Activated CD4-positive, alpha-beta T cell treated with anti-CD3 and anti-CD28 coated beads, Interleukin-2, amount 50 U/mL, for 16 hours (primary cell): Measurements from ENCODE around the gene TMEM255B.
"Not testable (repeated sequence)": the region's sequence is repeated elsewhere in the genome, so short reads cannot be mapped to it uniquely, and the experiment has no call there.

Experiments used
- DNase-seq: peaks from one replicate; pipeline ENCODE4 v3.0.0-alpha.2; 2020

Gene TMEM255B

DNA sequence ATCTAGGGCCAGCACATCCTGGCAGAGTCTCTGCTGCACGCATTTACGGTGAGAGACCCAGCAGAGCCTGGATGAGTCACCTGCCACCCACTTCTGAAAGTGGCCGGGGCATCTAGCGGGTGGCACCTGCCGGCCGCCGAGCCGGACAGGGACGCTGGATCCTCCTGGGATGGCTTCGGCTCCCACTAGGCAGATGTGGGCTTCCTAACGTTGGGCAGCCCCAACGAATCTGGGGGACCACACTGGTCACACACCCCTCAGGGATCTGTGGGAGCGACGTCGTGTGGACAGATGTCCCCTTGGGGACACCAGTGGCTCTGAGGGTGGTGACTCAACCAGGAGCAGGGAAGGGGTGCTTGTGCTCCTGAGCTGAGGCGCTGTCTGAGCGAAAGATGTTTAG, 32.2 kb downstream of the TMEM255B start:
- no peak for DNase-seq

DNA sequence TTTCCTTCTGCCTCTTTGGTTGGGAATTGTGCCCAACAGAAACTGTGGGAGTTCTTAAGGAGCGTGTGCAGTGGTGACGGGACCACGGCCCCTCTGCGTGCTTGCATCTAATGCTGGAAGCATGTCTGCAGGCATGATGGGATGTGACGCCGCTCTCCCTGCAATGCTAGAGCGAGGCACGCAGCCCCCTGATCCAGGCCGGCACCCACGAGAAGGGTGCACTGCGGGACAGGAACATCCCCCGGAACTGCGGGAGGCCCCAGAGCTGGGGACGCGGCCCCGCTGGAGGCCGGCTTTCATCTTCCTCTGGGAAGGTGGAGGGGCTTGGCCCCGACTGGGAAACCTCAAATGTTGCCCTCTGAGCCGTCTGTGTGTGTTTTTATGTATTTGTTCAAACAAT, 32.7 kb downstream of the TMEM255B start:
- no peak for DNase-seq

DNA sequence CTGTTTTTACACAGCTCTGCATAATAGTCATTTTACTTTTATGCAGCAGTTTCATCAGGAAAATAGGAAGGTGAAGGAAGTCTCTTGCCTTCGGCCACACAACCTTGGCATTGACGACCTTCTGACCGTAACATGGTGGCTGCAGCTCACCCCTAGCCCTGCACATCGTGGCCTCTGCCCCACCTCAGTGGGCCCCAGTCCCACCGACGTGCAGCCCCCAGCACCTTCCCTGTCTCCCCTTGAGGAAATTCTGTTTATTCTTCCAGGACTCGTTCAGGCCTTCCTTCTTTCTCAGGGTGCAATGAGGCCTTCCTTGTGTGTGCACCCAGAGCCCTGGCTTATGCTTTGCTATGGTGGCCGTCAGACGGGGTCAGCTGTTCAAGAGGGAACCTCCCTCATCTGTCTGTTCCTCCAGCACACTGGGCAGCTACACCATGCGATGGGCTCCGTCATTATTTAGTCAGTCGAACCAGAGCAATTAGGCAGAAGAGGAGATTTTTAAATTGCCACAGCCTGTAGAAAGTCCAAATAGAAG, 33.3 kb downstream of the TMEM255B start:
- no peak for DNase-seq

DNA sequence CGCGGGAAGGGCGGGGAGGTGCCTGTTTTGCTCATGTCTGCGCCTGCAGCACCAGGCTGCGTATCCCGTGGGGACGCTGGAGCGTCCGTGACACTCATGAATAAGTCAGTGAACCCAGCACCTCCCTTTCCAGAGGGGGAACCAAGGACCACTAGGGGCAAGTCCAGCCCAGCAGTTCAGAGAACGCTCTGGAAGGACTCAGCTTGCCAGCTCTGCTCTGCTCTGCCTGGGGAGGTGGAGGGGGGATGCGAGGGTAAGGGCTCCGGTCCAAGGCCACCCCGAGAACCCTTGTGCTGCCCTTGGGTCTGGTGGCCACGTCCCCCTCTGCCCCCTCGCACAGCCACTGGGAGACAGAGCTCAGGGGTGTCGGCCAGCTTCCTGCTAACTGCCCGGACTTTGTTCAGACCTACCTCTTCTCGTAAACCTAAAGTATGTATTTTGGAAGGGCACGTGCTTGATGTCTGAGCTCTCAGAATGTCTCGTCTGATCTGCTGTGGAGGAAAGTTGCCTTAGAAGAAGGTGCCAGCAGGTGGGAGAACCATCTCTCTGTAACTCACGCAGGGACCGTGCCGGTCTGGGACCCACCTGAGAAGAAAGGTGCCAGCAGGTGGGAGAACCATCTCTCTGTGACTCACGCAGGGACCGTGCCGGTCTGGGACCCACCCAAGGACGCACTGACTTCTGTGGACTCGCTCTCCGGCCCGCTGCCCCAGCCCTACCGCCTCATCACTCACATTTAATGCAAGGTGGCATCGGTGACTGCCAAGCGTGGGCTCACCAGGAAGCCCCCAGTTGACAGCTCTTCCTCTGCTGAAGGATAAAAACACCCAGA, 34.1 kb downstream of the TMEM255B start:
- DNase-seq, result no peak

DNA sequence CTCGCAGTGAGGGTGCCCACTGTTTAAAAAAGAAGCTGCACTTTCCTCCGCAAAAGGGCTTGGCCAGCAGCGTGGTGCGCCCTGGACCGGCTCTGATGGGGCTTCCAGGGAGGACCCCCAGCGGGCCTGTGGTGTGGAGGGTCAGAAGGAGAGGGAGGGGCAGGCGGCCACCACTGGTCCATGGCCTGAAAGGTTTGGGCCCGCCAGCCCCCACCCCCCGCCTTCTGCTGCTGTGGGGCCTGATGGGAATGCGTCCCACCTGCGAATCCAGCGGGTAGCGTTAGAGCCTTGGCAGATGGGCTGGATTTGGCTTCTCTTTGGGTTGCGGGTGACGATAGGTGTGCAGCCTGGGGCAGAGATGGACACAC, 34.7 kb downstream of the TMEM255B start:
- no peak for DNase-seq

DNA sequence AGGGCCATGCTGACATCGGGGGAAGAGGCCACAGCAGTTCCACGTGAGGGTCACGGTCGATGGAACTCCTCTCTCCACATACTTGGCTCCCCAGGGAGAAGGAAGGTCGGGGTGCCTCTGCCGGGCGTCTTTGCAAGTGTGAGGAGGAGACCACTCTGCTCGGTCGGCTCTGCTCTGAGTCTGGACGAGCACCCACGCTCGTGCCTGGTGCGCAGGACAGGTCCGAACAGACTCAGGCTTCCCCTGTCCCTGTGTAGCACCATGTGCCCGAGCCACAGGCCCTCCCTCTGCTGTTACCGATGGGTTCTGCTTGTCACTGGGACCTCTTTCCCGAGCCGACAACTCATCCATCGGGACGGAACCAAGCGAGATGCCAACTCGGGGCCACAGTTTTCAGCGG, 35.1 kb downstream of the TMEM255B start:
- no peak for DNase-seq

DNA sequence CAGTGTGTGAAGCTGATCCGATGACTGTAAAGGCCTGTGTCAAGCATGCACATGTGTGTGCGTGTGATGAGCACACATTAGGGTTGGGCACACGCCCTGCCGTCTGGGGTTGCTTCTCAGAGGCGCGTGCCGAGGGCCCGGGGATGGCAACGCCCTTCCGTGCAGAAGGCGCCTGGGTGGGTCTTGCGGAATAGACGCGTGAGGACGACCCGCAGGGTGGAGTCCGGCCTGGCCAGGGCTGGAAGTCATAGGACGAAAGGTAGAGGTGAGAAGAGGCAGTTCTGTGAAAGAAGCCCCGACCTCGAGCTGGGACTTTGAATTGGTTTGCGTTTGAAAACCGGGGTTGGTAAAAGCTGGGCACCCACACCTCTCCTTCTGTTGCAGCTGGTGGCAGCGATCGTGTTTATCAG, 35.7 kb downstream of the TMEM255B start:
- no peak for DNase-seq

DNA sequence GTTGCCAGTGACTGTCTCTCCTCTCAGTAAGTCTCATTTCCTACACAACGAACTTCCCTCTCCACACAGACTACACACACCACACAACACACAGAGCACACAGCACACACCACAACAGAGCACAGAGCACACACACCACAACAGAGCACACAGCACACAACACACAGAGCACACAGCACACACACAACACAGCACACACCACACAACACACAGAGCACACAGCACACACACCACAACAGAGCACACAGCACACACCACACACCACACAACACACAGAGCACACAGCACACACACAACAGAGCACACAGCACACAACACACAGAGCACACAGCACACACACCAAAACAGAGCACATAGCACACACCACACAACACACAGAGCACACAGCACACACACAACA, 36.3 kb downstream of the TMEM255B start:
- not testable (repeated sequence) for DNase-seq

DNA sequence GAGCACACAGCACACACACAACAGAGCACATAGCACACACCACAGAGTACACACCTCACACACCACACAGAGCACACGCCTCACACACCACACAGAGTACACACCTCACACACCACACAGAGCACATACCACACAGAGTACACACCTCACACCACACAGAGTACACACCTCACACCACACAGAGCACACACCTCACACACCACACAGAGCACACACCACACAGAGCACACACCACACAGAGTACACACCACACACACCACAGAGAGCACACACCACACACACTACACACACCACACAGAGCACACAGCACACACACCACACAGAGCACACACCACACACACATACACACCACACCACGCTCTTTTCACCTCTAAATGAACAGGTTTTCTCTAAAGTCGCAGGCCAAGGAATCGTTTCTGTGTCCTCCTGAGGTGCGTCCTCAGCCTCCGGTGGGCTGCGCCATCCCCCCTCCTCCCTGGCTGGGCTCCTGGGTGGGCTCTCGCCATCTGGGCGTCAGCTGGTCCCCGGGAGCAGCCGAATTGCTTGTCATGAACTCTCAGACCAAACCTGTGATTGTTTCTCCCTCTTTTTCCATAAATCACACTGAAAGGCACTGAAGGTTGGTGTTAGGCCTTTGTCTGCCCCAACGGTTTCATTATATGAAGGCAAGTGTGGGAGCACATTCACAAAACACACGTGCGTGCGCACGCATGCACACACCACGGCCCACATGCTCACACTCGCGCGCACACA, 37.4 kb downstream of the TMEM255B start:
- no peak for DNase-seq

DNA sequence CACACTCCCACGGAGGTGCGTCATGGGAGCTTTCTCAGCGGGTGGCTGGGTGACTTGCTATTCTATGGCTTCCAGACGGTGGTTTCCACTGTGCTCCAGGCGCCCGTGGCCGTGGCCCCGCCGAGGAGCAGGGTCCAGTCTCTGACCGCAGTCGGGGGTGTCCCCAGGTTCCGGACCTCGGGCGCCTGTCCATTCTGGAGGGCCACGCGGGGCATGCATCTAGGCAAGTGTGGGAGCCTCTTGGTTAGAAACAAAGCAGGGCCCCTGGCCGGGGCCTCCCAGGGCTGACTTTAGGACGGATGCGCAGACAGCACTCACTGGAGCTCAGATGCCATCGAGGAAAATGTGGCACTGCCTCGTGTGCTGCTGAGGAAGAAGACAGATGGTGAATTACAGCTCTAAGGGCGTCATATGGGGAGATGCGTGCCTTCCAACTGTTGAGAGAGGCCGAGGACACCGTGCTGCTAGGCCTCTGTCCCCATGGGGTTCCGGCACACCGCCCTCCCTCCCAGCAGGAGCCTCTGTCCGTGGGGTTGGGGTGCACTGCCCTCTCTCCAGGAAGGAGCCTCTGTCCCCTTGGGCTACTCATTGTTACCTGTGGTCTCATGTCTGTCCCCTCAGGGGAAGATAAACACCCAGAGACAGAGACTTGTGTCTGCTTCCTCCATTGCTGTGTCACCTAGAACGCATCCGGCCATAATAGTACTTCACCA, 38.1 kb downstream of the TMEM255B start:
- no peak for DNase-seq

DNA sequence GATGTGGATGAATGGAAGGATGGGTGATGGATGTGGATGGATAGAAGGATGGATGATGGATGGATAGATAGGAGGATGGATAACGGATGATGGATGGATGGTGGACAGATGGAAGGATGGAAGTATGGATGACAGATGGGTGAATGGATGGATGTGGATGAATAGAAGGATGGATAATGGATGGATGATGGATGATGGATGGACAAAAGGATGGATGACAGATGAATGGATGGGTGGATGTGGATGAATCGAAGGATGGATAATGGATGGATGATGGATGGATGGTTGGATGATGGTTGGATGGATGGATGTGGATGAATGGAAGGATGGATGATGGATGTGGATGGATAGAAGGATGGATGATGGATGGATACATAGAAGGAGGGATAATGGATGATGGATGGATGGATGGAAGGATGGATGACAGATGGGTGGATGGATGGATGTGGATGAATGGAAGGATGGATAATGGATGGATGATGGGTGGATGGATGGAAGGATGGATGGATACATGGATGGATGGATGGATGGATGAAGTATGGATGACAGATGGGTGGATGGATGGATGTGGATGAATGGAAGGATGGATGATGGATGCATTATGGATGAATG, 39.3 kb downstream of the TMEM255B start:
- DNase-seq, result no peak

DNA sequence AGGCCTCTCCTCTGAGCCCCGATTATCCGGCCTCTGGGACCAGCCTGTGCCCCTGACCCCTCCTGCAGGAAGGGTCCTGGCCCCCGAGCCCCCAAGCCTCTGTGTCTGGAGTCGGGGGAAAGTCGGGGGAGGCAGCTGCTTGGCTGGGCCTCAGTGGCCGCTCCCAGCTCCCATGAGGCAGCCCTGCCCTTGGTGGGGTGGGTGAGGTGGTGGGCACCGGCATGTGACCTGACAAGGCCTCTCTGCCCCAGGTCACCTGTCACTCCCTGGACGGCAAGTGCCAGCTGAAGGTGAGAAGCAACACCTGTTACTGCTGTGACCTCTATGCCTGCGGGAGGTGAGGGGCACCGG, 41.5 kb downstream of the TMEM255B start:
- DNase-seq, result no peak

DNA sequence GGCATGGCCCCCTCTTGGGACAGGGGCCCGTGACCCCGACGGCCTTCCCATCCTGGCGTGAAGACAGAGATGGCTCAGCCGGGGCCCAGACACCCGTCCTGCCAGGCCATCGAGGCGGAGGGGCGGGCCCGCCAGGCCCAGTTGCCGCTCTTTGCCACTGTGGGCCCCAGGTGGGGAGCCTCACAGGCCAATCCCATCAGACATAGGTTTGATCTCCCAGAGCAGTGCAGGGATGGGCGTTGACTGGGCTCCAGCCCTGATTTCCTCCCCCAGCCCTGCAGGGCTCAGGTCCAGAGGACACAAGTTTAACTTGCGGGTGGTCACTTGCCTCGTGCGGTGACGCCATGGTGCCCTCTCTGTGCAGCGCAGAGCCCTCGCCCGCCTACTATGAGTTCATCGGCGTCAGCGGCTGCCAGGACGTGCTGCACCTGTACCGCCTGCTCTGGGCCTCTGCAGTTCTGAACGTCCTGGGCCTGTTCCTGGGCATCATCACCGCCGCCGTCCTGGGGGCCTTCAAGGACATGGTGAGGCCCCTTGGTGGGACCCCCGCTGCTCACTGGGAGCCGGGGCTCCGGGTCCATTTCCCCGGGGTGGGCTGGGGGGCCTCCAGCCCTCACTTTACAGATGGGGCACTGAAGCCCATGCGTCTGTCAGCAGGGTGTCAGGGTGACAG, 42.4 kb downstream of the TMEM255B start:
- DNase-seq, result no peak

DNA sequence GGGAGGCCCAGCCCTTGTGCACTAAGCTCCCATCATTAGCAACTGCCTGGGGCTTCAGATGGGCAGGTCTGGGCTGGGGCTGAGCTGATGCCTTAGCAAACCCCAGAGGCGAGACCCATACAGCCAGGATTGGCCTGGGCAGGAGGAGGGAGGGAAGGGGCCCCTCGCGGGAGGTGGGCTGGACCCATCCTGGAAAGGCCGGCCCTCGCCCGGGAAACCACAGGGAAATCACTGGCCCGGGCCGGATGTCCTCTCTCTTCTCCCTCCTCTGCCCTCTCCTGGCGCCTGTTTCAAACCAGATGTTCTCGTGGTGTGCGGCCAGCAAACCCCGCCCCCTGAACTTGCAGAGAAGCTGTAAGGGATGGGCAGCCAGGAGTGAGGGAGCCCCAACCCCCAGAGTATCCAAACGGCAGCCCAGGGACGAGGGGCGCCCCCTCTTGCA, 43.1 kb downstream of the TMEM255B start:
- no peak for DNase-seq

DNA sequence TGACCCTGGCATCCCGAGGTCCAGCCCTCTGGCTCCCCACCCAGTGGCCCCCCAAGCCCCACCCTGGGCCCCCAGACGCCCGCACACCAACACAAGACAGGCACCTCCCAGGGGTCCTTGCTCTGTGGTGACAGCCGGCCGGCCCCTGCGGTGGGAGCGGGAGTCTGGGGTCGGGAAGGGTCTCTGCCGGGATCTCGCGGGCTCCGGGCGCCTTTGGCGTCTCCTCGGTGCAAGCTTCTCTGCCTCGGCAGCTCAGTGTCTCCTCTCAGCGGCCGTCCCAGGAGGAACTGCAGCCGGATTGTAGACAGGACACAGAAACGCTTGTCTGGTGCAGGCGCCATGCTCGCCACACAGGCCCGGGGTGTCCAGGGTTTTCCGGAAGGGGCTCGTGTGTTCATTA, 43.7 kb downstream of the TMEM255B start:
- no peak for DNase-seq

DNA sequence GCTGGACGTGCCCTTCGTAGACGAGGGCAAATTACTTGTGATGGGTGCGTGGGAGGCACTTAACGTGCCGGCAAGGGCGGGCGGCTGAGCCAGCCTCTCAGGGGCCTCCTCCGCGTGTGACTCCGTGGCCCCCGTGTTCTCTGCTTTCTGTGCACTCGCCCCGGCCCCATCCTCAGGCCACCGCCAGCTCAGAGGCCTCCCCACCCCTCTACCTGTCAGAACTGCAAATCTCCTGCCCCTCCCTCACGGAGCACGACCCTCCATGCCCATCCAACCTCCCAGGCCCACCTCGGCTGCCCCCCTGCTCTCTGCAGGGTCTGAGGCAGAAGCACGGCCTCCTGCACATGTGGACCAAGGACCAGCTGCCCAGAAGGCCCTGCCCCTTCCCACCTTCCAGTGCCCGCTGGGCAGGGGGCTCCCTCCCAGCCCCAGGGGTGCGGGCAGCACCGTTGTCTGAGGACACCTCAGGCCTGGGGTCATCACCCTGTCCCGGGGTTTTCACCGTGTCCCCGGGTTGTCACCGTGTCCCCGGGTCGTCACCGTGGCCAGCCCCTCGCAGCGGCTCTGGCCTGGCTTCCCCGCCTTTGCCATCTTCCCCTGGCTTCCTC, 44.5 kb downstream of the TMEM255B start:
- no peak for DNase-seq

DNA sequence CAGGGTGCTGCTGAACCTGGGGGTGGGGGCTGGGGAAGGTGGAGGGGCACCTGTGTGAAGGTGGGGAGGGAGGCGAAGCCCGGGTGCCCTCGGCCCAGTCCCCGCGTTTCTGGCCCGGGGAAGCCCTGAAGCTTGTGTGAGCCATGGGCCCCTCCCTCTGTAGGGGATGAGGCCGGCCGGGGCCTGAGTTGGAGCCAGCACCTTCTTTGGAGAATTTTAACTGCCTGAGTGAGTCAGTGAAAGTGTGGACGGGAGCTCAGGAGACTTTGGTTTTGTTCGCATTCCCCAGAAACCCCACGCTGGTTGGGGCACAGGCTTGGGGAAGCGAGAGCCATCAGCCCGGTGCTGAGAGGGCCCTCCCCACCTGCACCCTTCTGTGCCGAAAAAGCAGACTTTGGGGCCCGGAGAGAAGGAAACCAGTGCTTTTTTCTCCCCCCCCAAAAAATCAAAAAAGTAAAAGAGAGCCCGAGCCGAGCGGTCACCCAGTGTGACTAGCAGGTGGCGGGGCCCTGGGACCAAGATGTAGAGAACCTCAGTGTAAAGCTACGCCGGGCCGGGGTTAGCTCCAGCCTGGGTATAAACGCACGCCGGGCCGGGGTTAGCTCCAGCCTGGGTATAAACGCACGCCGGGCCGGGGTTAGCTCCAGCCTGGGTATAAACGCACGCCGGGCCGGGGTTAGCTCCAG, 45.1 kb downstream of the TMEM255B start:
- DNase-seq, result no peak

DNA sequence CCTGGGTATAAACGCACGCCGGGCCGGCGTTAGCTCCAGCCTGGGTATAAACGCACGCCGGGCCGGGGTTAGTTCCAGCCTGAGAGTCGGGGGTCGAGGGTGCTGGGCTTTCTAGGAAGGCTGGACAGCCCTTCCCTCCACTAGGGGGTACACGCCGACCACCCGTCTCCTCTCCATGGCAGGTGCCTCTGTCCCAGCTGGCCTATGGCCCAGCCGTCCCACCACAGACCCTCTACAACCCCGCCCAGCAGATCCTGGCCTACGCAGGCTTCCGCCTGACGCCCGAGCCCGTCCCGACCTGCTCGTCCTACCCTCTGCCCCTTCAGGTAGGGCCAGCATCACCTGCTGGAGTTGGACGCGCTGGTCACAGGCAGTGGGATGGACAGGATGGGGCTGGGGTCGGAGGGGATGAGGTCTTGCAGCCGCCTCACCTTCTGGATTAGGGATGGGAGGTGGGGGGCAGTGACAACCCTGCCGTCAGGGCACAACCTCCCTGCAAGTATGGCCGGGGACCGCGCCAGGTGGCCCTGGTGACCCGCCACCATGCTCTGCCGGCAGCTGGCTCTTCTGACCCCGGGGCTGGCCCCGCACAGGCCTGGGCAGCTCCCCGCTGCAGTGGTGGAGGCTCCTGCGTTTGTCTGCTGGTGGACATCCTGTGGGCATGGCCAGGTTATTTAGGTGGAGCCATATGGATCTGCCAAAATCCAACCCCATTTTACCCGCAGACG, 45.8 kb downstream of the TMEM255B start:
- DNase-seq, result no peak

DNA sequence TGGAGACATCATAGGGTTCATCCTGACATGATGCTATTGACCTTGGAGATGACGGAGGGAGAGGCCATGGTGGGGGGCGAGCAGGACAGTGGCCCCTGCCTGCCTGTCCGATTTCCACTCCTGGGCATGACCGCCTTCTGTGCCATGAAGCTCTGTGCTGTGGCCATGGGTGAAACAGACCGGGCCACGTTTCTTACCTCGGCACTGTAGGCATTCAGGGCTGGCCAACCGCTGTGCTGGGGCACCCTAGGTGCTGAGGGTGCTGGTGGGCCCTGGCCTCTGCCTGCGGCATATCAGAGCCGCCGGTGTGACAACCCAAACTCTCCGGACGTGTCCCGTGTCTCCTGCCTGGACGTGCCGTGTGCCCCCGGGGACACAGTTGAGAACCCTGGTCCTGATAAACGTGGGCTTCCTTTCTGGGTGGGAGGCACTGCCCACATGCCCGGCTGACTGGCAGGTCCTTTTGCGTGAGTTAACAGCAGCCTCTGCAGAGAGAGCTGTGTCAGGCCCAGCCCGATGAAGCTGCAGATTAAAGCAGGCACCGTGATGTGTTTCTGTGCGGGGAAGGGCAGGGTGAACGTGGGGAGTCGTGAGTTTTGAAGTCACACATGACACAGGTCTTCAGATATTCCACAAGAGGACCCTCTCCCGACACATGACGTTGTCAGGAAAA, 46.5 kb downstream of the TMEM255B start:
- no peak for DNase-seq

DNA sequence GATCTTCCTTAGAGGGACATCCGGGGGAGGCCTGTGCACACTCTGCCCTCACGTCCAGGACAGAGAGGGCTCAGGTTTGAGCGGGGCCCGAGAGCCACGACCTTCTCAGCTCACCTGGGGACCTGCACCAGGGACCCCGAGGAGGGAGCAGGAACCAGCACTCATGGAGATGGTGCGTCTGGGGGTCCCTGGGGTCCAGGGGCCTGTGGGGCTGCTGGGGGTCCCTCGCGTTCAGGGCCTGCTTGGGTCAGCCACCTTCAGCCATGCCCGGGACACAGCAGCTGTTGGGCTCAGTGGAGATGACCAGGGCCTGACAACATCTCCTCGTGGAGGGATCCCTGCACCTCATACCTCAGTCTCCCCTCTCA, 47.1 kb downstream of the TMEM255B start:
- DNase-seq, result no peak
